Measurements from ENCODE around the gene PRKAR2A.
"Not testable (repeated sequence)": the region's sequence is repeated elsewhere in the genome, so short reads cannot be mapped to it uniquely, and the experiment has no call there.

PRKAR2A gene

DNA sequence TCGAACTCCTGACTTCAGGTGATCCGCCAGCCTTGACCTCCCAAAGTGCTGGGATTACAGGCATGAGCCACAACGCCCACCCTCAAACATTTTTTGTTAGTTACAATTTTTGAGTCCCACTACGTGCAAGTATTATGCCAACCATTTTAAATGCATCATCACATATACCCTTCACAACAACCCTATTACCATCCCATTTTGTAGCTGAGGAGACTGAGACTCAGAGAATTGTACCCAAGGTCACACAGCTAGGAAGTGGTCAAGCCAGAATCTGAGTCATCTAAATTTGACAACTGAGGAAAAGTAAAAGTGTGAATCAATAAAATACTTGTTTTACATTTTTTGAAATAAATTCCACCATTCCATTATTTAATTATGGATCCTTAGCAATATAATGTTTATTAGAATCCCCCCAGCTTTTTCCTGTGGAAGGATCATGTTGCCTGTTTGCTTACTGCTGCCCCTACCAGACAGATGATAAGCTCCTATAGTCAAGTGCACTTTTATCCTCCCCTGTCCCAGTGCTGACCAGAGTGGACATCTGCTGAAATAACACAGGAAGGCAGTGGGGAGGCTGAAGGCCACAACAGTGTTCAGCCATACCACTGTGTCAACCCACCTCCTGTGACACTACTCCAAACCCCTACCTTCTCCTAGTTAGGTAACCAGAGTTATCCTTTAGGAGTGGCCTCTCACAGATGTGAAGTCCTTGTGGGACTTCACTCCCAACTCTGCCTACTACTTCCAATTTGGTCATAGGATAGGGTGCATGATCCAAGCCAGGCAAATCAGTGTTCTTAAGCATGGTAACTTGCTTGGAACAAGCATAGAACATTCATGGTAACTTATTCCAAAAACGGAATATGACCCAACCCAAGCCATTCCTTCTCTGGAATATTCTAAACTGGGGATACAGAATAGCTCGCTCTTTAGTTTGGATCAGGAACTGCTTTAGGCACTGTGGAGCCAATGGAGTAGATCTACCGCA is 28.1 kb downstream of the PRKAR2A start:
- no peaks in the 10 kb centered on the region for H3K9me3 ChIP-seq (ENCODE audit: control insufficient read depth in 5 of 5, low read length in 5 of 5)
- H3K9ac ChIP-seq (ENCODE audit: low read length in 5 of 5): no peak overlapping the region
- H3K27ac ChIP-seq (ENCODE audit: low read depth, low read length): no peak overlapping the region
- H3K36me3 ChIP-seq (ENCODE audit: control insufficient read depth in 5 of 5, insufficient read depth in 5 of 5, low read length in 5 of 5): no peaks in the 10 kb centered on the region
- no peaks in the 10 kb centered on the region for H3K27me3 ChIP-seq (ENCODE audit: control insufficient read depth in 5 of 5, insufficient read depth in 4 of 5, low read length in 5 of 5)
- H3K4me3 ChIP-seq (ENCODE audit: low read depth in 1 of 5, low read length in 5 of 5): no peak overlapping the region
- peaks cover 5 to 16% (median 15%) of the 10 kb centered on the region in 5 donors for H3K4me1 ChIP-seq (ENCODE audit: control insufficient read depth in 5 of 5, insufficient read depth in 5 of 5, low read length in 5 of 5)

DNA sequence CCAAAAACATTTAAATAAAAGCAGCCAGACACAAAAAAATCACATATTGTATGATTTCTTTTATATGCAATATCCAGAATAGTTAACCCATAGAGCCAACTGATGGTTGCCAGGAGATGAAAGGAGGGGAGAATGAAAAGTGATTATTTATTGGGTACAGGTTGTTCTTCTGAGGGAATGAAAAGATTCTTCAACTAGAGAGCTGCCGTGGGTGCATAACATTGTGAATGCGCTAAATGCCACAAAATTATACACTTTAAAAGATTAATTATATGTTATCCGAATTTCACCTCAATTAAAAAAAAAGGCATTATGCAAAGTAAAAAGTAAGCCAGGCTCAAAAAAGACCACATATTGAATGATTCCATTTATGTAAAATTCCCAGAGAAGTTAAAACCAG is 36.1 kb downstream of the PRKAR2A start:
- Histone ChIP-seq H3K4me1 (ENCODE audit: control insufficient read depth in 5 of 5, insufficient read depth in 5 of 5, low read length in 5 of 5) (no peaks in the 10 kb centered on the region), H3K27me3 (ENCODE audit: control insufficient read depth in 5 of 5, insufficient read depth in 4 of 5, low read length in 5 of 5) (no peaks in the 10 kb centered on the region), H3K27ac (ENCODE audit: low read depth, low read length) (no peak overlapping the region), H3K9me3 (ENCODE audit: control insufficient read depth in 5 of 5, low read length in 5 of 5) (no peaks in the 10 kb centered on the region), H3K4me3 (ENCODE audit: low read depth in 1 of 5, low read length in 5 of 5) (no peak overlapping the region), H3K9ac (ENCODE audit: low read length in 5 of 5) (no peak overlapping the region), H3K36me3 (ENCODE audit: control insufficient read depth in 5 of 5, insufficient read depth in 5 of 5, low read length in 5 of 5) (no peaks in the 10 kb centered on the region)

DNA sequence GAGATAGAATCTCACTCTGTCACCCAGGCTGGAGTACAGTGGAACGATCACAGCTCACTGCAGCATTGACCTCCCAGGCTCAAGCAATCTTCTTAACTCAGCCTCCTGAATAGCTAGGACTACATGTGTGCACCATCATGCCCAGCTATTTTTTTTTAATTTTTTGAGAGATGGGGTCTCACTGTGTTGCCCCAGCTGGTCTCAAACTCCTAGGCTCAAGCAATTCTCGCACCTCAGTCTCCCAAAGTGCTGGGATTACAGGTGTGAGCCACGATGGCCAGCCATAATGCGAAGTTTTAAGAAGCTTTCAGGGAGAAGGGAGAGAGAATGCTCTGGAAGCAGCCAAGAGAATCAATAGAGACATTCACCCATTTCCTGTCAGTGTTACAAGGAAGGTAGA is 42.7 kb downstream of the PRKAR2A start:
- H3K27ac ChIP-seq (ENCODE audit: low read depth, low read length): no peak overlapping the region
- H3K36me3 ChIP-seq (ENCODE audit: control insufficient read depth in 5 of 5, insufficient read depth in 5 of 5, low read length in 5 of 5): peaks cover 0 to 11% (median 4%) of the 10 kb centered on the region in 5 donors
- H3K4me1 ChIP-seq (ENCODE audit: control insufficient read depth in 5 of 5, insufficient read depth in 5 of 5, low read length in 5 of 5): peaks cover 0 to 3% (median 0%) of the 10 kb centered on the region in 5 donors
- no peaks in the 10 kb centered on the region for H3K9me3 ChIP-seq (ENCODE audit: control insufficient read depth in 5 of 5, low read length in 5 of 5)
- no peak overlapping the region for H3K9ac ChIP-seq (ENCODE audit: low read length in 5 of 5)
- H3K4me3 ChIP-seq (ENCODE audit: low read depth in 1 of 5, low read length in 5 of 5): no peak overlapping the region
- H3K27me3 ChIP-seq (ENCODE audit: control insufficient read depth in 5 of 5, insufficient read depth in 4 of 5, low read length in 5 of 5): no peaks in the 10 kb centered on the region

DNA sequence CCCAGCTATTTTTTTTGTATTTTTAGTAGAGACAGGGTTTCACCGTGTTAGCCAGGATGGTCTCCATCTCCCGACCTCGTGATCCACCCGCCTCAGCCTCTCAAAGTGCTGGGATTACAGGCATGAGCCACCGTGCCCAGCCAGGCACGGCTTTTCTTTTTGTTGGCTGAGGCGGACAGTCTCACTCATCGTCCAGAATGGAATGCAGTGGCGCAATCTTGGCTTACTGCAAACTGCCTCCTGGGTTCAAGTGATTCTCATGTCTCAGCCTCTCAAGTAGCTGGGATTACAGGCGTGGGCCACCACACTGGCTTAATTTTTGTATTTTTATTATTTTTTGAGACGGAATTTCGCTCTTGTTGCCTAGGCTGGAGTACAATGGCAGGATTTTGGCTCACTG is 46.8 kb downstream of the PRKAR2A start:
- not testable (repeated sequence) for H3K4me1 ChIP-seq (ENCODE audit: control insufficient read depth in 5 of 5, insufficient read depth in 5 of 5, low read length in 5 of 5); H3K9me3 ChIP-seq (ENCODE audit: control insufficient read depth in 5 of 5, low read length in 5 of 5); H3K27ac ChIP-seq (ENCODE audit: low read depth, low read length); H3K9ac ChIP-seq (ENCODE audit: low read length in 5 of 5); H3K27me3 ChIP-seq (ENCODE audit: control insufficient read depth in 5 of 5, insufficient read depth in 4 of 5, low read length in 5 of 5); H3K4me3 ChIP-seq (ENCODE audit: low read depth in 1 of 5, low read length in 5 of 5)
- peaks cover 0 to 11% (median 4%) of the 10 kb centered on the region in 5 donors for H3K36me3 ChIP-seq (ENCODE audit: control insufficient read depth in 5 of 5, insufficient read depth in 5 of 5, low read length in 5 of 5)

DNA sequence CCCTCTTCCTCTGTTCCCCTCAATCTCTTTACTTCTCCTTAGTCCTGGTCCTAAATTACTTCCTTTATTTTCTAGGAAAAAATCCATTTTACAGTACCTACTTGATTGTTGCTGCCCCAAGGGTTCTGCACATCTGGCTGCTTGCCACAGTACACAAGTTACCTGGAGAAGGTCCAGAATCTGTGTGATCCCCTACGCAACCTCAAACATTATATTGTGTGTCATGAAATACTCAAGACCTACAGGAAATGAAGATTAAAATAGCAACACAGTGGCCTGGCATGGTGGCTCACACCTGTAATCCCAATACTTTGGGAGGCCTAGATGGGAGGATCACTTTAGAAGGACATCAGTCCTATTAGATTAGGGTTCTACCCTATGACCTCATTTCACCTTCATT is 48.7 kb downstream of the PRKAR2A start:
- no peak overlapping the region for H3K4me3 ChIP-seq (ENCODE audit: low read depth in 1 of 5, low read length in 5 of 5)
- peaks cover 0 to 6% (median 0%) of the 10 kb centered on the region in 5 donors for H3K4me1 ChIP-seq (ENCODE audit: control insufficient read depth in 5 of 5, insufficient read depth in 5 of 5, low read length in 5 of 5)
- H3K27me3 ChIP-seq (ENCODE audit: control insufficient read depth in 5 of 5, insufficient read depth in 4 of 5, low read length in 5 of 5): no peaks in the 10 kb centered on the region
- H3K27ac ChIP-seq (ENCODE audit: low read depth, low read length): no peak overlapping the region
- no peaks in the 10 kb centered on the region for H3K9me3 ChIP-seq (ENCODE audit: control insufficient read depth in 5 of 5, low read length in 5 of 5)
- peaks cover 0 to under 1% (median 0%) of the 10 kb centered on the region in 5 donors for H3K36me3 ChIP-seq (ENCODE audit: control insufficient read depth in 5 of 5, insufficient read depth in 5 of 5, low read length in 5 of 5)
- H3K9ac ChIP-seq (ENCODE audit: low read length in 5 of 5): no peak overlapping the region

DNA sequence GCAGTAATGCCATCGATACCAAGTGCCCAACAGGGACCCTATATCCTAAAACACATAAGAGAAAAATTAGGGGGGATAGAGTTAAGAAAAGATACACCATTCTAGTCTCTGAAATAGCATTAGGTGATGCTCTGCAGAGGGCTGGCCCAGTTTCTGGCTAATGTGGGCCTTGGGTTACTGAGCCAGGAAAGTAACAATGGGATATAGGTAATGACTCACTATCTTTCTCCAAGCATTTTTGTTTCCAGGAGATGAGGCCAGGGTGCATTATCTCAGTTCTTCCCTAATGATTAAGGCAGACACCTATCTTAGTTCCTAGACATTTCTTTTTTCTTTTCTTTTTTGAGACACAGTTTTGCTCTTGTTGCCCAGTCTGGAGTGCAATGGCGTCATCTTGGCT is 50.0 kb downstream of the PRKAR2A start:
- peaks cover 0 to 5% (median 0%) of the 10 kb centered on the region in 5 donors for H3K36me3 ChIP-seq (ENCODE audit: control insufficient read depth in 5 of 5, insufficient read depth in 5 of 5, low read length in 5 of 5)
- H3K27ac ChIP-seq (ENCODE audit: low read depth, low read length): no peak overlapping the region
- no peak overlapping the region for H3K9ac ChIP-seq (ENCODE audit: low read length in 5 of 5)
- H3K27me3 ChIP-seq (ENCODE audit: control insufficient read depth in 5 of 5, insufficient read depth in 4 of 5, low read length in 5 of 5): no peaks in the 10 kb centered on the region
- H3K4me1 ChIP-seq (ENCODE audit: control insufficient read depth in 5 of 5, insufficient read depth in 5 of 5, low read length in 5 of 5): peaks cover 0 to 8% (median 0%) of the 10 kb centered on the region in 5 donors
- H3K4me3 ChIP-seq (ENCODE audit: low read depth in 1 of 5, low read length in 5 of 5): no peak overlapping the region
- H3K9me3 ChIP-seq (ENCODE audit: control insufficient read depth in 5 of 5, low read length in 5 of 5): no peaks in the 10 kb centered on the region

DNA sequence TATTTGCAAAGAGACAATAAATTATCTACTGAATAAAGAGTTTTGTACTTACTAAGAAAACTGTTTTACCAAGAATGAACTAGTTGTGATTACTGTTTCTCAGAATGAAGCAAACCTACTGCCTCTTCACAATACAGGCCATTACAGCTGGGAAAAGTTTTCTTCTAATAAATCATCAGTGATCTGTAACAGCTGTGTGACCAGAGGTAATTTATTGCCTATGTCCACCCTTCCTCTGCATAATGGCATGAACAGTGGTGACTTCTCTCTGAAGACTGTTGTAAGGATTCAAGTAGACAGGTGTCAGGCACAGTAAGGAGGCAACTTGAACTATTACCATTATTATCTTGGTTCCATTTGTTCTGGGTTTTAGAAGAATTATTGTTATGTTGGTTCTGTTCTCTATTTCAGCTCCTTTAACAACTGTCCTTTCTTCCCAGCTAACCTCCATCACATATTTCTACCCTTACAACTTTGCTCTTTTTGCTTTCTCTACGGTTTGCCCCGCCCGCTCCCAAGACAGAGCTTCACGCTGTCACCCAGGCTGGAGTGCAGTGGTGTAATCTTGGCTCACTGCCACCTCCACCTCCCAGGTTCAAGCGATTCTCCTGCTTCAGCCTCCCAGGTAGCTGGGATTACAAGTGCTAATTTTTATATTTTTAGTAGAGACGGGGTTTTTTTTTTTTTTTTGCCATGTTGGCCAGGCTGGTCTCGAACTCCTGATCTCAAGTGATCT is 51.5 kb downstream of the PRKAR2A start:
- no peak overlapping the region for H3K9ac ChIP-seq (ENCODE audit: low read length in 5 of 5)
- peaks cover 0 to 5% (median 0%) of the 10 kb centered on the region in 5 donors for H3K36me3 ChIP-seq (ENCODE audit: control insufficient read depth in 5 of 5, insufficient read depth in 5 of 5, low read length in 5 of 5)
- peaks cover 0 to 8% (median 0%) of the 10 kb centered on the region in 5 donors for H3K4me1 ChIP-seq (ENCODE audit: control insufficient read depth in 5 of 5, insufficient read depth in 5 of 5, low read length in 5 of 5)
- no peak overlapping the region for H3K27ac ChIP-seq (ENCODE audit: low read depth, low read length)
- H3K9me3 ChIP-seq (ENCODE audit: control insufficient read depth in 5 of 5, low read length in 5 of 5): no peaks in the 10 kb centered on the region
- H3K27me3 ChIP-seq (ENCODE audit: control insufficient read depth in 5 of 5, insufficient read depth in 4 of 5, low read length in 5 of 5): no peaks in the 10 kb centered on the region
- no peak overlapping the region for H3K4me3 ChIP-seq (ENCODE audit: low read depth in 1 of 5, low read length in 5 of 5)

DNA sequence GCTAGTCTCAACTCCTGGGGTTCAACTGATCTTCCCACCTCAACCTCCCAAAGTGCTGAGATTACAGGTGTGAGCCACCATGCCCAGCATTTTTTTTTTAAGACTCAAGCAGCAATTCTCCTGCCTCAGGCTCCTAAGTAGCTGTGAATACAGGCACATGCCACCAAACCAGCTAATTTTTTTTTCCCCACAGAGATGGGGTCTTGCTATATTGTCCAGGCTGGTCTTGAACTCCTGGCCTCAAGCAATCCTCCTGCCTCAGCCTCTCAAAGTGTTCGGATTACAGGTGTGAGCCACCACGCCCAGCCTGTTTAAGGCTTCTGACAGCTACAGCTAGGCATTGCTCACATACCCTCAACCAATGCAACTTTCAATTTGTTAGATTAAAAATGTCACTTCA is 54.2 kb downstream of the PRKAR2A start:
- H3K9me3 ChIP-seq (ENCODE audit: control insufficient read depth in 5 of 5, low read length in 5 of 5); H3K9ac ChIP-seq (ENCODE audit: low read length in 5 of 5); H3K27ac ChIP-seq (ENCODE audit: low read depth, low read length); H3K27me3 ChIP-seq (ENCODE audit: control insufficient read depth in 5 of 5, insufficient read depth in 4 of 5, low read length in 5 of 5); H3K4me1 ChIP-seq (ENCODE audit: control insufficient read depth in 5 of 5, insufficient read depth in 5 of 5, low read length in 5 of 5); H3K4me3 ChIP-seq (ENCODE audit: low read depth in 1 of 5, low read length in 5 of 5): not testable (repeated sequence)
- H3K36me3 ChIP-seq (ENCODE audit: control insufficient read depth in 5 of 5, insufficient read depth in 5 of 5, low read length in 5 of 5): peaks cover 3 to 19% (median 10%) of the 10 kb centered on the region in 5 donors

DNA sequence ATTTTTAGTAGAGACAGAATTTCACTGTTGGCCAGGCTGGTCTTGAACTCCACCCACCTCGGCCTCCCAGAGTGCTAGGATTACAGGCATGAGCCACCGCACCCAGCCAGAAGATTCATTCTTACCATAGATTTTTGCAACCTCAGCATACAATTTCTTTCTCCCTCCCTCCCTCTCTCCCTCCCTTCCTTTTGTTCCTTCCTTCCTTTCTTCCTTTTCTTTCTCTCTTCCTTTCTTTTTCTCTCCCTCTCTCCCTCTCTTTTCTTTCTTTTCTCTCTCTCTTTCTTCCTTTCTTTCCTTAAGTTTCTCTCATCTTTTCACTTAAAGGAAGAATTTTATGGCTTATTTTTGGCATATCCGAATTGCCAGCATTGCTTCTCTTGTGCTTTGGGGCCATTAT is 58.0 kb downstream of the PRKAR2A start:
- Histone ChIP-seq H3K27ac (ENCODE audit: low read depth, low read length) (no peak overlapping the region), H3K36me3 (ENCODE audit: control insufficient read depth in 5 of 5, insufficient read depth in 5 of 5, low read length in 5 of 5) (peaks cover 4 to 24% (median 10%) of the 10 kb centered on the region in 5 donors), H3K9me3 (ENCODE audit: control insufficient read depth in 5 of 5, low read length in 5 of 5) (no peaks in the 10 kb centered on the region), H3K4me1 (ENCODE audit: control insufficient read depth in 5 of 5, insufficient read depth in 5 of 5, low read length in 5 of 5) (peaks cover 0 to 3% (median 0%) of the 10 kb centered on the region in 5 donors), H3K9ac (ENCODE audit: low read length in 5 of 5) (no peak overlapping the region), H3K4me3 (ENCODE audit: low read depth in 1 of 5, low read length in 5 of 5) (no peak overlapping the region), H3K27me3 (ENCODE audit: control insufficient read depth in 5 of 5, insufficient read depth in 4 of 5, low read length in 5 of 5) (no peaks in the 10 kb centered on the region)

Data from subcutaneous abdominal adipose tissue (tissue), 5 donors.